ENCODE measurements around the gene PMPCA. TPM values are rescaled to one million over a fixed set of nuclear protein-coding genes. Genes with fewer than 3 reads are reported as not detected.

Gene PMPCA
- total RNA-seq, 4 donors from 2014 or later = 36.4 to 59.3 (median 39.8) TPM

DNA sequence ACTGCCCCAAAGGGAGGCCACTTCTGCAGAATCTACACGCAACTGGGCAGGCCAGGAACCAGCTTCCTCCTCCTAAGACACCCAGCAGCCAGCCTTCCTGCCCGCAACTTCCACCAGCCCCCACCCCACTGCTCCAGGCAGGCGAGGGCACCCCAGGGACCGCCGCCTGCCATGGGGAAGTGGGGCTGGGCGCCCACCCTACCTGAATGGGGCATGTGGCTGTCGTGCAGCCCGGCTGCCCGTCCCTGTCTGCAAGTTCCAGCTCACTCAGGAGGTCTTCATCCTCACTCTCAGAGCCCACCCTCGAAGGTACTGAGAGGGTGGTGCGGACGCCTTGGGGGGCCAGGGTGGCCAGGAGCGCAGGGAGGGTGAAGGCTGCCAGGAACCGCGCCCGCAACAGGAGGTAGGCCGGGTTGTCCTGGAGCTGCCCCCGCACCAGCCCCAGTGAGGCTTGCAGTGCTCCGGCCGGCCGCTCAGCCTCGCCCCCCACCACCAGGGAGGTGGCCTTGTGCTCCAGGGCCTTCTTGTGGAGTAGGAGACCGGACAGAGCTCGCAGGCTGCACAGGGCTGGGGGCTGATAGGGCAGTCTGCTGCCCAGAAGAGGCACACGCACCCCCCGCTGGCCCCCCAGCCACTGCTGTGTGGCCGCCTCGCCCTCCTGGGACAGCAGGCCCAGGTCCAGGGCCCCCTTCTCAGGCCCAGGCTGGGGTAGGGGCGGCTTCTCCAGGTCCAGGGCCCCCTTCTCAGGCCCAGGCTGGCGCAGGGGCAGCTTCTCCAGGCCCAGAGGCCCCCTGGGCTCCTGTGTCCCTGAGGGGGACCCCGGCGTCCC lies 32.9 kb upstream of the PMPCA start:
- WGBS, 2 donors (ENCODE audit: low coverage in 1 of 2) = no CpG with 5 or more reads among the region's 32 CpGs
- TF ChIP-seq EP300 (IDR thresholded peaks at IDR 0.05) (no peak), POLR2A (IDR thresholded peaks at IDR 0.05) (no peak), POLR2AphosphoS5 (IDR thresholded peaks at IDR 0.05) (no peak)
- TF ChIP-seq, protein P1, sequence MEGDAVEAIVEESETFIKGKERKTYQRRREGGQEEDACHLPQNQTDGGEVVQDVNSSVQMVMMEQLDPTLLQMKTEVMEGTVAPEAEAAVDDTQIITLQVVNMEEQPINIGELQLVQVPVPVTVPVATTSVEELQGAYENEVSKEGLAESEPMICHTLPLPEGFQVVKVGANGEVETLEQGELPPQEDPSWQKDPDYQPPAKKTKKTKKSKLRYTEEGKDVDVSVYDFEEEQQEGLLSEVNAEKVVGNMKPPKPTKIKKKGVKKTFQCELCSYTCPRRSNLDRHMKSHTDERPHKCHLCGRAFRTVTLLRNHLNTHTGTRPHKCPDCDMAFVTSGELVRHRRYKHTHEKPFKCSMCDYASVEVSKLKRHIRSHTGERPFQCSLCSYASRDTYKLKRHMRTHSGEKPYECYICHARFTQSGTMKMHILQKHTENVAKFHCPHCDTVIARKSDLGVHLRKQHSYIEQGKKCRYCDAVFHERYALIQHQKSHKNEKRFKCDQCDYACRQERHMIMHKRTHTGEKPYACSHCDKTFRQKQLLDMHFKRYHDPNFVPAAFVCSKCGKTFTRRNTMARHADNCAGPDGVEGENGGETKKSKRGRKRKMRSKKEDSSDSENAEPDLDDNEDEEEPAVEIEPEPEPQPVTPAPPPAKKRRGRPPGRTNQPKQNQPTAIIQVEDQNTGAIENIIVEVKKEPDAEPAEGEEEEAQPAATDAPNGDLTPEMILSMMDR (IDR thresholded peaks at IDR 0.05) = no peak

DNA sequence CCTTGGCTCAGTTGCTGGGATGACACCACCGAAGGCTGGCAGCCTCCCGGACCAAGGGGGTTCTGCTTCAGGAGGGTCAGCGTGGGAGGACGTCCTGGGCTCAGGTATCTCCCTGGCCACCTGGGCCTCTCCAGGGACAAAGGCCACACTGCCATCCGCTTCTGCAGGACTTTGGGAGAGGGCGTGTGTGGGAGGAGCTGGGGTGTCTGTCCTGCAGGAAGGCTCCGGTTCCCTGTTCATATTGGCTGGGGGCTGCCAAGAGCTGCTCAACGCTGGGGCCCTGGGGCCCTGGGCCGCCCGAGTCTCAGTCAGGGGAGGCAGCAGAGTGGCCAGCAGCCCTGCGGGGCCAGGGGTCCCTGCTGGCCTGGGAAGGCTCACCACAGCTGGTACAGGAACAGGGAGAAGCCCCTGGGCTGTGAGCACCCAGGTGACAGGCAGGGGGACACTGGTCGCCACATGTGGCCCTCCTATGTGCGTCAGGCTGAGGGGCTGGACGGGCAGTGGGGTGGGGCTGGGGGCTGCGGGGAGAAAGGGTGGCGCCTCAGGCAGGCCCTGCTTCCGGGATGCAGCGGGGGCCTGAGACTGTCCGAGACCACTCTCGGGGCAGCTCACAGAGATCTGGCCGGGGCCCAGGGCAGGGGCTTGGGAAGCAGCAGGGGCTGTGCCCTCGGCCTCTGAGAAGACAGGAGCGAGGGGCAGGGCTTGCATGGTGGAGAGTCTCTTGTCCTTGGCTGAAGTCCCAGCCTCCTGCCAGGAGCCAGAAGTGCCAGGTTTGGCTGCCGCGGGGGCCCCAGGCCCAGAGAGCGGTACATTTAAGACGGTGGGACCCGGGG lies 32.1 kb upstream of the PMPCA start:
- no peak for ATAC-seq
- Histone ChIP-seq H3K4me3 (no peak overlapping the region), H3K27ac (no peak overlapping the region), H3K9me3 (no peaks in the 10 kb centered on the region), H3K36me3 (peaks cover 0 to 56% of the 10 kb centered on the region in 2 donors), H3K27me3 (no peaks in the 10 kb centered on the region), H3K4me1 (no peaks in the 10 kb centered on the region)
- 100% methylated on average over 1 of the region's 28 CpGs; no CpG with 5 or more reads in 1 of the 2 donors for WGBS, 2 donors (ENCODE audit: low coverage in 1 of 2)
- no peak for TF ChIP-seq POLR2A (IDR thresholded peaks at IDR 0.05)
- no peak for TF ChIP-seq EP300 (IDR thresholded peaks at IDR 0.05)
- TF ChIP-seq, protein P1 (IDR thresholded peaks at IDR 0.05) = no peak
- no peak for TF ChIP-seq POLR2AphosphoS5 (IDR thresholded peaks at IDR 0.05)

More for the DNA sequence above, 32.9 kb upstream of the PMPCA start:
- Histone ChIP-seq H3K27me3 (no peaks in the 10 kb centered on the region), H3K9me3 (no peaks in the 10 kb centered on the region), H3K4me3 (no peak overlapping the region), H3K27ac (no peak overlapping the region), H3K36me3 (peaks cover 0 to 47% of the 10 kb centered on the region in 2 donors), H3K4me1 (peaks cover 0 to 7% (median 0%) of the 10 kb centered on the region in 3 donors)
- no peak for ATAC-seq

- no peaks in the 10 kb centered on the region for H3K4me1 ChIP-seq
- H3K4me3 ChIP-seq = no peak overlapping the region
- no peaks in the 10 kb centered on the region for H3K27me3 ChIP-seq
- peaks cover 0 to 61% of the 10 kb centered on the region in 2 donors for H3K36me3 ChIP-seq
- H3K27ac ChIP-seq = no peak overlapping the region
- TF ChIP-seq, protein P1 (IDR thresholded peaks at IDR 0.05) = no peak
- no peak for TF ChIP-seq EP300 (IDR thresholded peaks at IDR 0.05)
- no peak for TF ChIP-seq POLR2AphosphoS5 (IDR thresholded peaks at IDR 0.05)
- TF ChIP-seq POLR2A (IDR thresholded peaks at IDR 0.05) = no peak
- no peak for ATAC-seq
- no CpG with 5 or more reads among the region's 18 CpGs for WGBS, 2 donors (ENCODE audit: low coverage in 1 of 2)
- H3K9me3 ChIP-seq = no peaks in the 10 kb centered on the region
Measured at GRCh38 chr9:136379003-136379287, 31.5 kb upstream of the PMPCA start.

DNA sequence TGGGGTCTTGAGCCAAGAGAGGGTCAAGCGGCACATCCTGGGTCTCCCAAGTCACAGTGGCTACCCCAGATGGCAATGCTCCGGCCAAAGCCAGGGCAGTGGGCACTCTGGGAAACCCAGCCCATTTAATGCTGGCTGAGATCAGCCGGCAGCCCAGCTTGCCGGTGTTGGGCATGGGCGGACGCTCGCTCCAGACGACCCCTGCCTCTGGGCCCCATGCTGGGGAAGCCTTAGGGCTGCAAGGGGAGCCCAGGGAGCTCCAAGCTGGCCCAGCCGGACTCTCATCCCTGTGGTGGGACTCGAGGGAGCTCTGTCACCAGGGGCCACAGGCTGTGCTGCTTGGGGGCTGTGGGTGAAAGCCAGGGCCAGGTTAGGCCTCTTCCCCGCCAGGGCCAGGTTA lies 31.1 kb upstream of the PMPCA start:
- Histone ChIP-seq H3K27ac (no peak overlapping the region), H3K4me1 (no peaks in the 10 kb centered on the region), H3K36me3 (peaks cover 0 to 66% of the 10 kb centered on the region in 2 donors), H3K27me3 (no peaks in the 10 kb centered on the region), H3K9me3 (no peaks in the 10 kb centered on the region), H3K4me3 (no peak overlapping the region)
- WGBS, 2 donors (ENCODE audit: low coverage in 1 of 2) = no CpG with 5 or more reads among the region's 11 CpGs
- TF ChIP-seq POLR2A (IDR thresholded peaks at IDR 0.05) (no peak), EP300 (IDR thresholded peaks at IDR 0.05) (no peak), POLR2AphosphoS5 (IDR thresholded peaks at IDR 0.05) (no peak)
- TF ChIP-seq, protein P1 (IDR thresholded peaks at IDR 0.05) = no peak
- no peak for ATAC-seq

Measured in gastroesophageal sphincter (tissue), 4 donors.